NCI-H2196 treated with DMSO at 0.1 percent for 48 hours (cell line): ENCODE data around the gene ZDHHC19.
"Not testable (repeated sequence)": the region's sequence is repeated elsewhere in the genome, so short reads cannot be mapped to it uniquely, and the experiment has no call there.

ENCODE experiments used
- DNase-seq: peaks from one replicate; lab custom pipeline; 2025; ENCODE audit not compliant: unreplicated experiment; lab: John Stamatoyannopoulos, UW

The ZDHHC19 gene

GRCh38 chr3:196210673-196211556 lies at the start of gene ZDHHC19:
ZDHHC19 (minus strand) TSS chr3:196211400; CDS start chr3:196211315, 85 bp downstream.
- no peak for DNase-seq

GRCh38 chr3:196260784-196261183 lies 49.6 kb upstream of the ZDHHC19 start:
- no peak for DNase-seq

GRCh38 chr3:196255776-196256175 lies 44.6 kb upstream of the ZDHHC19 start:
- no peak for DNase-seq

- no peak for DNase-seq
Measured at GRCh38 chr3:196254376-196255283, 43.4 kb upstream of the ZDHHC19 start.

GRCh38 chr3:196251918-196252317 lies 40.7 kb upstream of the ZDHHC19 start:
- no peak for DNase-seq

- DNase-seq = no peak
Measured at GRCh38 chr3:196246612-196247308, 35.6 kb upstream of the ZDHHC19 start.

GRCh38 chr3:196244166-196244565 lies 33.0 kb upstream of the ZDHHC19 start:
- DNase-seq = not testable (repeated sequence)

- DNase-seq = no peak
Measured at GRCh38 chr3:196241704-196242103, 30.5 kb upstream of the ZDHHC19 start.

- no peak for DNase-seq
Measured at GRCh38 chr3:196240424-196240823, 29.2 kb upstream of the ZDHHC19 start.

- no peak for DNase-seq
Measured at GRCh38 chr3:196238612-196239560, 27.7 kb upstream of the ZDHHC19 start.

GRCh38 chr3:196237203-196237602 lies 26.0 kb upstream of the ZDHHC19 start:
- DNase-seq = no peak

- DNase-seq = no peak
Measured at GRCh38 chr3:196236223-196236622, 25.0 kb upstream of the ZDHHC19 start.

GRCh38 chr3:196235452-196236122 lies 24.4 kb upstream of the ZDHHC19 start:
- DNase-seq = no peak

GRCh38 chr3:196232882-196233251 lies 21.7 kb upstream of the ZDHHC19 start:
- no peak for DNase-seq

GRCh38 chr3:196232154-196232881 lies 21.1 kb upstream of the ZDHHC19 start:
- no peak for DNase-seq

GRCh38 chr3:196227629-196228493 lies 16.7 kb upstream of the ZDHHC19 start:
- no peak for DNase-seq

- no peak for DNase-seq
Measured at GRCh38 chr3:196227121-196227561, 15.9 kb upstream of the ZDHHC19 start.
